ENCODE measurements around the gene EXOC4.

The EXOC4 gene

DNA sequence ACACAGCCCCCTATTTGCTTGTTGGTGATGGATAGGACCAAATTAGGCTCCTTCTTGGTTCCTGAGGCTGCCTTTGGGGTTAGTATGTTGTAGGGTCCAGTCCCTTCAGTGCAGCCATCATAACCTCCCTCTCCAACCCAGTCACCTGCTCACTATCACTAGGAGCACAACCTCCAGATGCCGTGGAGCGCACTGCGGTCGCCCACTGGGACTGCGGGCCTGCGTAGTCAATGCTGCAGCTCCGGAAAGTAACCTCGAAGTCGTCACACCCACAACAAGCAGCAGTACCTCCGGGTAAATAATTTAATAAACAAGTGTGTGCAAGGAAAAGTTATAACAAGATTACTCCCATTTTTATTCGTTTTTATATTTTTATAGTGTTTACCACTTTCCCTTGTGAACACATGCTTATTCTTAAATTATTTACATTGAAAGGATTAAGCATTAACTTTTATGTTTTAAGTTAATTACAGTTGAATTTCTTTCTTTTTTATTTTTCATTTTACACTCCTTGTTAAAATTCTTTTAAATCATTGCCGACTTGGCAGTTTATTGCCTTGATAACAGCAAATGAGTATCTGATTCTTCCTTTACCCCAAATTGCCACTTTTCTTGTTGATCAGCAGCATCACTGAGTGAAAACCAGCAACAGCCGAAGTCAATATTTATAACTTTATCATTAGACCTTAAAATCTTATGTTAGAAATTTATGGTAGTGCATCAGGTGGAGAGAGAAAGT lies 474.8 kb downstream of the EXOC4 start:
- FAIRE-seq = no peak

DNA sequence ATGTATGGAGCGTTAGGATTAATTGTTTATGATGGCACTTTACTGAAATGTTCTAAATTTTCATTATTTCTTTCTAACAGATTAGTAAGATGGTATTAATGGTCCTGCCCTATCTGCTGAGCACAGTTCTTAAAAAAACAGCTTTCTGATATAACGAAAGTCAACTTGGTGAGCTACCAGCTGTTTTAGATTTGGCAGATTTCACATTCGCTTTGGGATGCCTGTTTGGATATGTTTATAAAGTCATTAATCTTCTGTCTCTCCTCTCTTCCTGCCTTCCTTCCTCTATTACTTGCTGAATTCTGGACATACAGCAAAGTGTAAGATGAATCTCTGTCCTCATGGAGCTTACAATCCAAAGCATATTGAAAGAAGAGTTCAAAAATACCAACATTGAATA lies 477.5 kb downstream of the EXOC4 start:
- FAIRE-seq = no peak

- FAIRE-seq = no peak
Measured at GRCh38 chr7:133733401-133733800, 480.5 kb downstream of the EXOC4 start.

DNA sequence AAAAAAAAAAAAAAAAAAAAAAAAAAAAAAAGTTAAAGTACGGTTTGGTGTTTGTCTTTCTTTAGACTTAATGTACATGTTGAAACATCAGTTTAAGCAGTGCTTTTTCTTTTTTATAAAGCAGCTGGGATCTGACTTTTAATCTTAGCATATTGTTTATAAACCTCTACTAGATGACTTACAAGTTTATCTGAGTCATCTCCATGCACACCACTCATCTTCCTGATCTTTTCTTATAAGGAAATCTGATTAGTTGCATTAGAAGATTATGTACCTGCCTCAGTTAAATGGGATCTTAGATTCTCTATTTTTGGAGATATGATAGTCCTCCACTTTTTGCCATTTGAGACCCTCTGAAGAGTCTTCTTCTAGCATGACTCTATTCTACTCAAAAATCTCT lies 482.3 kb downstream of the EXOC4 start:
- FAIRE-seq = no peak

DNA sequence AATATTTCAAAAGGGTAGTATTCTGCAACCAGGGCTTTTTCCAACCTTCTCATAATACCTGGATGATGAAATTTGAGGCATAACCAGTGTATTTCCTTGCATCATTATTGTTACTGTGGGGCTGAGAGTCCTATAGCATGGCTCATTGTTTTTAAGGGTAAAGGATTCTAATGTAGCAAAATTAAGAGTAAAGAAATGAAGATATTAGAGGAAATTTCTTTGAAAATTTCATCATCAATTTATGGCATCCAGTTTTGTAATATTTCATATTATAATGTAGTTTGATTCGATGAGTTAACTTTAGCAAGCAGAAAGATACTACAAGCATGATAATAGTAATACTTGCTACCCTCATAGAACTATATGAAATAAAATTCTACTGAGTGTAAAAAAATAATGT lies 486.9 kb downstream of the EXOC4 start:
- no peak for FAIRE-seq

DNA sequence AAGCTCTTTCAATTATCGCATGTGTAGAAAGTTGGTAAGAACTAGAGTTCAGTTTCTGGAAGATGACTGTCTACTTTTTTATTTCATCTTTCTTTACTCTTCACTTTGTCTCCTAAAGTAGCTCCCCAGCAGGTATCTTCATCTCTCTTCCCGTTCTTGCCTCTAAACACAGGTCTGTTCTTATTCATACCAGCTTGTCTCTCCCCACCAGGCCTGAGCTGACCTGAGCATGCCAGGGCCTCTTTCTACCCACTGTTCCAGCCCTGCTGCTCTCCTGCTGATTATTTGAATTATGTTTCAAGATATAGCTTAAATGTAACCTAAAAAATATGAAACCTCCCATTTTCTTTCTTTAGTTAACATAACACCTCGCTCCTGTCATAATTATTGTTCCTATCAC lies 488.2 kb downstream of the EXOC4 start:
- FAIRE-seq = no peak

- no peak for FAIRE-seq
Measured at GRCh38 chr7:133741703-133742102, 488.8 kb downstream of the EXOC4 start.

DNA sequence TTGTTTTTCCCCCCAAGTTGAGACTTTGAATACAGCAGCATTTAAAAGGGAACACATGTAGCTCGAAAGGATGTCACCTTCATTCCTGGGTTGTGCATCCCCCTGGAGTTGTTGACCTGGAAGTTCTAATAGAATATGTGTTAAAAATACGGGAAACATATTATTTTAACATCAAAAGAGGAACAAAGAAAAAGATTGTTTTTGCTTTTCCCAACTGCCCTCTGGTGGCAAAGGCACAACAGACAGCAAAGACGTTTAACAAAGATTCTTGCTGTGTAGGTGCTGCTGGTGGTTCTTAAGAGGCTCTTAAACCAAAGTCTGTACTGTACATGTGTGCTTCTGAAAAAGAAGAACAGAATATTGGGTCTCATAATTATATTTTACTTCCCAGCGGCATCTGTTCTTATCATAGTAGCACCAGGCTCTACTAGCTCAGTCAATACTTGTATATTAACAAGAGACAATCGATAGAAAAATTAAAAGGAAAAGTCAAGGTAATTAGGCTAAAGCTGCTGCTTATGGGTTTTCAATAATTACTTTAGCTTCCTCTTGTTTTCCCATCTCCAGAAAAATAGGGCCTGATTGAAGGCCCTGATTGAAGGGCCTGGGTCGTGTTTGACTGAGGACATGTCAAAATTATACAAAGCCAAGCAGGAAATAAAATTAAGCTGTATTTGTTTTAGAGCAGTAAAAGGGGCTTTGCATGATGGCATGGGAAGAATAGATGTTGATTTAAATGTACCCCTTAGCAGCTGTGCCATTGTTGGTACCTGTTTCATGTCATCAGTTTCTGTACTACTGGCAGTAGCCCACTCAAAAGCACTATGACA lies 490.0 kb downstream of the EXOC4 start:
- FAIRE-seq = no peak

DNA sequence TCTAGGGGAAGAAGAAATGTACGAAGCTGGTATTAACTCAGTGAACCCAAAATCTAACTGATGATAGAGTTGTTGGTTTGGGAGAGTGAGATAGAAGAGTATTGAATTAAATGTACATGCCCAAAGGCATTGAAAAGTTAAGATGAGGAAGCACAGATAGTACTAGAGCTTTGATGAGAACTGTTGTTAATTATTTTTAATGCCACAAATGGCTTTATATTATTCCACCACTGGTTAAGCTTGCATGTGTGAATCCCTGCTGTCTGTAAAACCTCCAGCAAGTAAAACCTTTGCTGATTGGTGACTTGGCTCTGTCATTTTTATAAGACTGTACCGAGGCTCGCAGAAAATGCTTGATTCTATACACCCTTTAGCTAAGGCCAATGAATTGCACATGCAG lies 491.6 kb downstream of the EXOC4 start:
- FAIRE-seq = no peak

- no peak for FAIRE-seq
Measured at GRCh38 chr7:133746305-133746704, 493.4 kb downstream of the EXOC4 start.

GRCh38 chr7:133746847-133747246 lies 494.0 kb downstream of the EXOC4 start:
- FAIRE-seq = no peak

DNA sequence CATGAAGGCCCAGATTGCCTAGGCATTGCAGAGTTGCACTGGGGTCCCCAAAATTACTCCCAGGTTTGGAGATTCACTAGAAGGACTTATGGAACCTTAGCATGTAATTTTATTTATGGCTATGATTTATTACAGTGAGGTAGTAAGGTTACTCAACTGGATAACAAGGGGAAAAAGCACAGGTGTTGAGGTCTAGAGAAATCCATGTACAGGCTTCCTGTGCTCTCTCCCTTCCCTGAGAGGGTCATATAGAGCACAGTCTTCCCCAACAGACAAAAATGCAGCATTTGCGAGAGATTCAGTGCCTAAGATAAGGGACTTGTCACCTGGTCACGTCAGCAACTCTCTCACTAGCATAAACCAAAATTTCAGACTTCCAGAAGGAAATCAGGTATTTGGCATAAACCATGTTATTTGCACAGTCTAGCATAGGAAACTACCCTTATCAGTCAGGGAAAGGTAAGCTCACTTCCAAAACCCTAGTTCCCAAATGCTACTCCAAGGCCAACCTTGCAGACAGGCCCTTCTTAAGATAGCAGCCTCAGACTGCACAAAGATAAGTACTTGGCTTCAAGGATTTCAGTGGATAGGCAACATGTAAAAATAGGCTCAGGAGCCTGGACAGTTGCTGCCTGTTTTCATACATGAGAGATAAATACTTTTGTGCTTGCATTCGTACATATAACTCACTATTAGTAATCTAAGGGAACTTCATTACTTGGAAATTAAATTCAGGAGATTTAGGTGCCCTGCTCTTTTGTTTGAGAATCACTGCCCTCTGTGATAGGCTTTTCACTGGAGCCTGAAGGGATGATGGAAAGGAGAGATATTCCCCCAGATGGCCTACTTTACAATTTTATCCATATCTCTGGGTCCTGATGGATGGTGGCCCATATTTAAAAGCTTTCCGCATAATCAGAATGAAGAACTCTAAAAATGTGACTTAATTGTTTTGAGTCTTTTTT lies 495.8 kb downstream of the EXOC4 start:
- FAIRE-seq = no peak

GRCh38 chr7:133750287-133750686 lies 497.4 kb downstream of the EXOC4 start:
- no peak for FAIRE-seq

GRCh38 chr7:133751079-133751478 lies 498.2 kb downstream of the EXOC4 start:
- FAIRE-seq = no peak

DNA sequence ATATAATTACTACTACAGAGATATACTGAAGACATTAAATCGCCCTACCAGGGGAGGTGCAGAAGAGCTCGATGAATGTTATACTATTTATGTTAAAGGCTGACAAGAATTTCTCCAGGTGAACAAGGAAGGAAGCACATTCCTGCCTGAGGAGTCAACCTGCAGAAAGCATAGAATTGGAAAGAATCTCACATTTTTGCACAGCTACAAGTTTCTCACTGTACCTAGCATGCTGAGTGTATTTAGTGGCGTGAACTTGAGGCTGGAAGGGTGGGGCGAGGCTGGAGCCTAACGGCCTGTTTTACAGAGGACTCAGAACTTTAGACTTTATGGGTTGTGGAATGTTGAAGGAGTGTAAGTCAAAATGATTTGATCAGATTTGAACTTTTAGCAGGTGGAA lies 500.6 kb downstream of the EXOC4 start:
- FAIRE-seq = no peak

DNA sequence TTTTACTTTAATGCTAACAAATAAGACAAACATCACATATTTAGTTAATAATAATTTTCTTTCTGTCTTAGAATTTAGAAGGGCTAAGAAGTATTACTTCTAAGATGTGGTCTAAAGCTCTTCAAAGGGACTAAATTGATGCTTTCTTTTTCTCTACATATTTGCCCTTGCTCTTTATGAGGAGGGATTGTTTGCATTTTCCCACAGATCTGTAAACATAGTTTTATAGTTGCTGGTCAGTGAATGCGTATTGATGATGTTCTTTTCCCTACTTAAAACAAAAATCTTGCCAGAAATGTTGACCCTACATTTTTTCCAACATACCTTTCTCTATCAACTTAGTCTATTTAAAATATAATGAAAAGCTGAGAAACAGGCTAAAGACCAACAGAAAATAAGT lies 501.8 kb downstream of the EXOC4 start:
- FAIRE-seq = no peak

DNA sequence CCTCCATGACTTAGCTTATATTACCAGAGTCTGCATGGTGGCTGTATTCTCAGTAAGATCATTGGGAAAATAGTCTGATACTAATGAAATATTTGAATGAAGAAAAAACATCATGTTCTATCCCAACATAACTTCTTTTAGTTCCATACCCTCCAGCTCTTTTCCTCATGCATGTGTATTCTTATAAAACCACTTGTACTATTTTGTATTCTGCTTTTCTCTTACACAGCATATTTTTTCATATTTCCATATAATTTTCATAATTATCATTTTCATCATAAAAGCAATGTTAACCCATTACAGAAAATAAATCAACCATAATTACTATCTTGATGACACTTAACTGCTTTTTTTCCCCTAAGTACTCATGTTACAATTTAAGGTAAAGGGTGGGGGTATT lies 503.0 kb downstream of the EXOC4 start:
- no peak for FAIRE-seq

DNA sequence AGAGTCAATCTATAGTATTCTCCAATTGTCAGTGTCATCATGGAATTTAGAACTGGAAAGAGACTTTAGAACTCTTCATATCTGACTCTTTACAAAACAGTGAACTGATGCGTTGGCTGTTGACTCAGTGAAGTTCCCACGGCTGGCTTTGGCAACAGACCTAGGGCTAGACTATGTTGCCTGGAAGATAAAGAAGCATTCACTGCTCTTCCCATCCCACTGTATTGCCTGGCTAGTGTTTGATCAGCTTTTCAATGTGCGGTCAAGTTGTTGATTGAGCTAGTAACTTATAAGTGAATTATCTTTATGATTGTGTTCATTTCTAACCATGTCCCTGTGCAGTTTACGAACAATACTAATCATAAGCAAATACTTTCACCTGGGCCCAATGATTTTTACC lies 508.6 kb downstream of the EXOC4 start:
- no peak for FAIRE-seq

DNA sequence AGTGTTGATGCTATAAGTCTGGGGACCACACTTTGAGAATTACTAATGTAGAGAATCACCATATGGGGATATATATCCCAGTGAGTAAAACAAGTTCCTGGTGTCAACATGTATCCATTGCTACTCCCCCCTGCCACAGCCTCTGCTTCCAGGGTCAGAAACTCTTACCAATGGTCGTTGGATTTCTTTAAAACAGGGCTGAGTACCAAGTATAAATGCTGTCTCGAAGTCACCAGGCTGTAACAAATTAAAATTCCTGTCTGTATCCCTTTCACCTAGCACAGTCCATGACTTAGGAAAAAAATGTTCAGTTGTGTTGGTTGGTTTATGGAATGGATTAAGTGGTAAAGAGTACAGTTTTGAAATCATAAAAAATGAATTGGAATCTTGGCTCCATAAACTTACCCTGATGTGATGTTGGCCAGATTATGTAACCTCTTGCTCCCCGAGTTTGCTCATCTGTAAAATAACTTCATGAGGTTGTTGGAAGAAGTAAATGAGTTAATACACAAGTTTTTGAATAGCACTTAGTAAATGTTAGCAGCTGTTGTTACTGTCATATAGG lies 510.3 kb downstream of the EXOC4 start:
- no peak for FAIRE-seq

- no peak for FAIRE-seq
Measured at GRCh38 chr7:133769668-133770067, 516.8 kb downstream of the EXOC4 start.

GRCh38 chr7:133770863-133771492 lies 518.1 kb downstream of the EXOC4 start:
- no peak for FAIRE-seq

DNA sequence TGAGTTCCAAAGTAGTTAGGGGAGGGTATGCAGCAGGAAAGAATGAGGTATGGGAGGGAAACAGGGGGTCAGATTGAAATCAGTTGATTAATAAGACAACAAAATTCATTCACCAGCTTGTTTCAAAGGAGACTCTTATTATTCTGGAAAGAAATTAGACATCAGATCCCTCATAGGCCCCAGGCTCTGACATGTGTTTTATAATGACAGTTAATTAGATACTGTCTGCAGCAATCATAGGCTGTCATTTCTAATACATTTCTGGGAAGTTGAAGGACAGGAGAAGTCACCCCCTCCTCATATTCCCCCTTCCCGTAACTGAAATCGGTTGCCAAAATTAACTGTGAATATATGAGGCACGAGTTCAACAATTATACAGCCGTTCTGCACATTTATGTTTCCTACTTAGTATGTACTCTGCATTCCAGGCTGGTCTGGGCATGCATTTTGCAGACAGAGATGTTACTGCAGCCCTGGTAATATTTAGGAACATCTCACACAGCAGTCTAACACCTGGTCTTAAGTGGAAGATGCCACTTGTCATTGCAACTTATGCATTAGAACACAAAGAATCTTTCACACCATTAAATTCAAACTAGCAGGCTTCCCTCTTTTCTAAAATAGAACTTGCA lies 519.0 kb downstream of the EXOC4 start:
- no peak for FAIRE-seq
